ENCODE results near the gene PRPF39.

PRPF39 gene

GRCh38 chr14:45048385-45048784 lies 35.5 kb upstream of the PRPF39 start:
- H3K4me3 ChIP-seq (ENCODE audit: low read depth, low read length): no peak overlapping the region
- ChIA-PET CTCF (interaction anchor here (0.5 kb wide), 1 partner anchor 13 kb away, joined by 5 read pairs; no protein-coding TSS in a partner anchor), POLR2A (no interaction called here)

GRCh38 chr14:45051180-45051579 lies 32.7 kb upstream of the PRPF39 start:
- CTCF ChIA-PET: no interaction called here
- POLR2A ChIA-PET: no interaction called here
- Histone ChIP-seq H3K4me1 (ENCODE audit: control insufficient read depth, insufficient read depth, low read length) (no peaks in the 10 kb centered on the region), H3K9me3 (ENCODE audit: control insufficient read depth, insufficient read depth, low read depth, low read length) (no peaks in the 10 kb centered on the region), H3K4me3 (ENCODE audit: low read depth, low read length) (no peak overlapping the region), H3K36me3 (ENCODE audit: control insufficient read depth in 2 of 2, insufficient read depth in 1 of 2, low read length in 2 of 2) (peaks cover 32 to 40% of the 10 kb centered on the region in 2 experiments), H3K27ac (ENCODE audit: extremely low read depth, low read depth, low read length) (no peak overlapping the region)
- TF ChIP-seq ZSCAN16 (tag by site-specific recombination; IDR thresholded peaks at IDR 0.05): no peak
- TF ChIP-seq PRDM6 (tag by site-specific recombination; IDR thresholded peaks at IDR 0.05): no peak
- TF ChIP-seq ZNF530 (tag by site-specific recombination; IDR thresholded peaks at IDR 0.05; ENCODE audit: low read depth): no peak
- no peak for TF ChIP-seq ZNF157 (tag by site-specific recombination; IDR thresholded peaks at IDR 0.05)
- TF ChIP-seq ZNF155 (tag by site-specific recombination; IDR thresholded peaks at IDR 0.05): no peak
- TF ChIP-seq ZNF48 (tag by site-specific recombination; IDR thresholded peaks at IDR 0.05): no peak
- TF ChIP-seq ZNF664 (tag by site-specific recombination; IDR thresholded peaks at IDR 0.05): no peak
- no peak for TF ChIP-seq GLIS2 (tag by site-specific recombination; IDR thresholded peaks at IDR 0.05)
- TF ChIP-seq ZNF707 (tag by site-specific recombination; IDR thresholded peaks at IDR 0.05): no peak
- no peak for TF ChIP-seq HIC1 (tag by site-specific recombination; IDR thresholded peaks at IDR 0.05)
- TF ChIP-seq BCL6B (tag by site-specific recombination; IDR thresholded peaks at IDR 0.05): no peak
- no peak for TF ChIP-seq PRDM1 (tag by site-specific recombination; IDR thresholded peaks at IDR 0.05)
- TF ChIP-seq ZNF280D (tag by site-specific recombination; IDR thresholded peaks at IDR 0.05): no peak
- no peak for TF ChIP-seq ZNF10 (tag by site-specific recombination; IDR thresholded peaks at IDR 0.05)
- TF ChIP-seq ZNF302 (tag by site-specific recombination; IDR thresholded peaks at IDR 0.05; ENCODE audit: low read depth): no peak
- TF ChIP-seq ZNF335 (tag by site-specific recombination; conservative IDR thresholded peaks at IDR 0.05): no peak
- TF ChIP-seq ZNF473 (tag by site-specific recombination; IDR thresholded peaks at IDR 0.05): no peak
- TF ChIP-seq TCF7L2 (IDR thresholded peaks at IDR 0.05; ENCODE audit: borderline replicate concordance, low read depth, low read length): no peak

More at GRCh38 chr14:45048385-45048784, 35.5 kb upstream of the PRPF39 start:
- Histone ChIP-seq H3K4me1 (ENCODE audit: control insufficient read depth, insufficient read depth, low read length) (no peaks in the 10 kb centered on the region), H3K27ac (ENCODE audit: extremely low read depth, low read depth, low read length) (no peak overlapping the region), H3K9me3 (ENCODE audit: control insufficient read depth, insufficient read depth, low read depth, low read length) (no peaks in the 10 kb centered on the region), H3K36me3 (ENCODE audit: control insufficient read depth in 2 of 2, insufficient read depth in 1 of 2, low read length in 2 of 2) (peaks cover 13 to 39% of the 10 kb centered on the region in 2 experiments; a peak in 2 of 3 replicates)
- TF ChIP-seq ZNF544 (tag by site-specific recombination; IDR thresholded peaks at IDR 0.05): no peak
- TF ChIP-seq KLF1 (tag by site-specific recombination; IDR thresholded peaks at IDR 0.05): peak; percentile 67

All from HEK293 (cell line).